OCI-LY1 (cell line): Measurements from ENCODE around the gene ZBTB38.

Experiments used
- H2AFZ ChIP-seq: fragments of 200-600 bp; sonication (generic), shearing (Covaris generic); 2 replicates; pipeline ENCODE4 v1.6.0; 2014; ENCODE audit warnings: antibody characterized with exemption, mild to moderate bottlenecking, low read length
- H3F3A ChIP-seq: fragments of 200-600 bp; sonication (generic), shearing (Covaris generic); 2 replicates; pipeline ENCODE4 v1.6.0; 2014; ENCODE audit warnings: mild to moderate bottlenecking, antibody characterized with exemption, low read length, moderate library complexity; ENCODE audit not compliant: insufficient read depth
- H3K27ac ChIP-seq: fragments of 200-600 bp; sonication (generic); 2 replicates; pipeline ENCODE4 v1.5.1; 2014; ENCODE audit warnings: low read length, mixed run types, mild to moderate bottlenecking, low read depth; ENCODE audit not compliant: poor library complexity, severe bottlenecking
- H3K27me3 ChIP-seq: fragments of 200-600 bp; sonication (generic); 2 replicates; pipeline ENCODE4 v1.6.0; 2014; ENCODE audit warnings: antibody characterized with exemption, mild to moderate bottlenecking, low read length, moderate library complexity; ENCODE audit not compliant: insufficient read depth
- H3K36me3 ChIP-seq: fragments of 200-600 bp; sonication (generic); 2 replicates; pipeline ENCODE4 v1.6.1; 2014; ENCODE audit warnings: mild to moderate bottlenecking, antibody characterized with exemption, low read length, moderate library complexity, mixed read lengths; ENCODE audit not compliant: insufficient read depth
- H3K4me1 ChIP-seq: fragments of 200-600 bp; sonication (generic); 2 replicates; pipeline ENCODE4 v1.5.1; 2014; ENCODE audit warnings: mild to moderate bottlenecking, low read length, moderate library complexity; ENCODE audit not compliant: insufficient read depth, severe bottlenecking
- H3K4me2 ChIP-seq: fragments of 200-600 bp; sonication (generic), shearing (Covaris generic); 2 replicates; pipeline ENCODE4 v1.6.1; 2014; ENCODE audit warnings: low read length
- H3K4me3 ChIP-seq: fragments of 200-600 bp; sonication (generic); 2 replicates; pipeline ENCODE4 v1.5.1; 2014; ENCODE audit warnings: low read length, low read depth, mild to moderate bottlenecking, mixed read lengths; ENCODE audit not compliant: poor library complexity, severe bottlenecking
- H3K79me2 ChIP-seq: fragments of 200-600 bp; shearing (Covaris generic); 2 replicates; pipeline ENCODE4 v1.6.1; 2016; ENCODE audit warnings: mixed run types, low read length, mixed read lengths; ENCODE audit not compliant: insufficient read depth
- H3K9ac ChIP-seq: fragments of 200-600 bp; sonication (generic), shearing (Covaris generic); 2 replicates; pipeline ENCODE4 v1.6.1; 2014; ENCODE audit warnings: mild to moderate bottlenecking, low read length, mixed read lengths
- H3K9me2 ChIP-seq: fragments of 200-600 bp; sonication (generic), shearing (Covaris generic); 2 replicates; pipeline ENCODE4 v1.6.1; 2014; ENCODE audit warnings: low read depth, mild to moderate bottlenecking, low read length, mixed read lengths
- H3K9me3 ChIP-seq: fragments of 200-600 bp; shearing (Covaris generic); 2 replicates; pipeline ENCODE4 v1.6.1; 2014; ENCODE audit warnings: low read length, mixed read lengths
- H4K20me1 ChIP-seq: fragments of 200-600 bp; sonication (generic), shearing (Covaris generic); 2 replicates; pipeline ENCODE4 v1.6.0; 2016; ENCODE audit warnings: mild to moderate bottlenecking, low read length; ENCODE audit not compliant: insufficient read depth
- CTCF ChIP-seq: fragments of 200-600 bp; sonication (generic), shearing (Covaris generic); IDR thresholded peaks from 2 replicates; pipeline ENCODE4 v1.5.1; 2017; ENCODE audit warnings: mild to moderate bottlenecking, antibody characterized with exemption, low read length, moderate library complexity, mixed read lengths
- EZH2 ChIP-seq: fragments of 200-600 bp; sonication (generic), shearing (Covaris generic); IDR thresholded peaks from 2 replicates; pipeline ENCODE4 v1.8.0; 2017; ENCODE audit warnings: borderline replicate concordance, mixed run types, mild to moderate bottlenecking, antibody characterized with exemption, low read length, moderate library complexity, mixed read lengths

The ZBTB38 gene

GRCh38 chr3:141412936-141413354, 44.6 kb downstream of the ZBTB38 start:
- no peaks in the 10 kb centered on the region for H3K79me2 ChIP-seq

DNA sequence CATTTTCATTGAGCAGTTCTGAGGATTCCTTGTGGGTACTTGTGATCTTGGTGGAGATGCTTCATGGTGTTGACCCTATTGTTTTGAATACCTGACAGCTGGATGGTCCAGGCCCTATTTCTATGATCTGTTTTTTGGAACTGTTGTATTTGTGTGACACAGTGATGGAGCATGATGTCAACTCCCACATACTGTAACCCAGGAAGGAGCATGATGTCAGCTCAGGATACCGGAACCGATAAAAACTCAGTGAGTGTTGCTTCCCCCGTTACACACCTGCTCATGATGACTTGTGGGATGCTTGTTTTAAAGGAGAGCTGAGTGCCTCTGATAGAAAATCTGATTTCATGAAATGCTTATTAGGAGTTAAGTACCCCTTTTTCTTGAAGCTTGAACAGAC, 45.1 kb downstream of the ZBTB38 start:
- Histone ChIP-seq H2AFZ (no peak overlapping the region), H3K36me3 (peaks cover 44% of the 10 kb centered on the region), H3K9ac (no peak overlapping the region), H3K4me1 (peaks cover 44% of the 10 kb centered on the region), H3K79me2 (no peaks in the 10 kb centered on the region), H4K20me1 (no peaks in the 10 kb centered on the region), H3K9me3 (0 out of 2 replicates have a peak, but pooled peaks cover 2% of the 10 kb centered on the region), H3K4me3 (no peak overlapping the region), H3K9me2 (no peaks in the 10 kb centered on the region), H3K27ac (peak overlapping the region; percentile 76), H3F3A (no peaks in the 10 kb centered on the region), H3K27me3 (no peaks in the 10 kb centered on the region), H3K4me2 (no peak overlapping the region; the same call in 1 of the 2 replicates)
- no peak for TF ChIP-seq EZH2
- TF ChIP-seq CTCF, result no peak

More at GRCh38 chr3:141412936-141413354, 44.6 kb downstream of the ZBTB38 start:
- TF ChIP-seq EZH2 (no peak), CTCF (no peak)
- Histone ChIP-seq H3F3A (no peaks in the 10 kb centered on the region), H2AFZ (no peak overlapping the region), H3K4me2 (peak overlapping the region; percentile 69), H3K9me3 (no peaks in the 10 kb centered on the region), H3K4me1 (peaks cover 44% of the 10 kb centered on the region), H4K20me1 (no peaks in the 10 kb centered on the region), H3K27me3 (no peaks in the 10 kb centered on the region), H3K27ac (peak overlapping the region; percentile 76), H3K9ac (peak overlapping the region; percentile 54; the same call in 1 of the 2 replicates), H3K4me3 (peak overlapping the region; percentile 46), H3K9me2 (no peaks in the 10 kb centered on the region), H3K36me3 (peaks cover 41% of the 10 kb centered on the region)

DNA sequence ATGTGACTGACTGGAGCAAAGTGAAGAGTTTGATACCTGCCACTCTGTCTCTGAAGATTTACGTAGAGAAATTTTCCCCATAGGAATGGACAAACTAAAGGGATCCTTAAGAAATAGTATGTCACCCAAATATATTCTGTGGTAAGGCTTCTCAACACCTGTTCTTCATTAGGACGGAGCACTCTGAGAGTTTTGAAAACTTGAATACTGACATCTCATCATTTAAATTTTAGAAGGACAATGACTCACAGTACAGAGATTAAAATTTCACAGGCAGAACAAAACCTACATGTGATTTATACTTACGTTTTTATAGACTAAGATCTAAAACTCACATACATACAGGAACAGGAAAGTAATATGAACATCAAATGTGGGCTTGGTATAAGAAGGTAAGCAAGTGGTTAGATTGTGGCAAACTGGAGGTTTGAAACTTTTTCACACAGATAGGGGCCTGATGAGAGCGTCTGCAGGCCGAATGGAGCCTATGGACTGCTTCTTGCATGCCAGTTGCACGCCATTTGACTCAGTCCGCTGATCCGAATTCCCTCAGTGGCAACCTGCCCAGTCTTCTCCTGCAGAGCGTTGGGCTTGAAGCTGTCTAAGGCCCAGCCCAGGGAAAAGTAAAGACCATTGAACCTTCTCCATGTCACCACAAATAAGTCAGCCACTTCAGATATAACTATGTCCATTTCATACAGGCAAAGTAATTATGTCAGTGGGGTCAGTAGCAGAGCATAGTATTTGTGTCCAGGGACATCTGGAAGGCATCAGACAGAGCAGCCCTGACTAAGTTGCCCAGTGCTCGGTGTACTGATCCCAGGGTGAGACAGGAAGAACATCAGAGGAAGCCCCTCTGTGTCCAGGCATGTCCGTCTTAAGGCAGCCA, 45.7 kb downstream of the ZBTB38 start:
- H3K4me2 ChIP-seq, result no peak overlapping the region
- H4K20me1 ChIP-seq, result no peaks in the 10 kb centered on the region
- peaks cover 44% of the 10 kb centered on the region for H3K4me1 ChIP-seq
- TF ChIP-seq EZH2 (no peak), CTCF (no peak)
- no peaks in the 10 kb centered on the region for H3K79me2 ChIP-seq
- H3K9me3 ChIP-seq, result 0 out of 2 replicates have a peak, but pooled peaks cover 3% of the 10 kb centered on the region
- H3K9ac ChIP-seq, result no peak overlapping the region
- H3K27ac ChIP-seq, result peak overlapping the region; percentile 76
- H3K9me2 ChIP-seq, result no peaks in the 10 kb centered on the region
- H3F3A ChIP-seq, result no peaks in the 10 kb centered on the region
- no peak overlapping the region for H3K4me3 ChIP-seq
- H3K36me3 ChIP-seq, result peaks cover 51% of the 10 kb centered on the region
- no peaks in the 10 kb centered on the region for H3K27me3 ChIP-seq
- H2AFZ ChIP-seq, result no peak overlapping the region
